Measurements from ENCODE around the gene KCTD13.
"Not testable (repeated sequence)": the region's sequence is repeated elsewhere in the genome, so short reads cannot be mapped to it uniquely, and the experiment has no call there.

KCTD13 gene

DNA sequence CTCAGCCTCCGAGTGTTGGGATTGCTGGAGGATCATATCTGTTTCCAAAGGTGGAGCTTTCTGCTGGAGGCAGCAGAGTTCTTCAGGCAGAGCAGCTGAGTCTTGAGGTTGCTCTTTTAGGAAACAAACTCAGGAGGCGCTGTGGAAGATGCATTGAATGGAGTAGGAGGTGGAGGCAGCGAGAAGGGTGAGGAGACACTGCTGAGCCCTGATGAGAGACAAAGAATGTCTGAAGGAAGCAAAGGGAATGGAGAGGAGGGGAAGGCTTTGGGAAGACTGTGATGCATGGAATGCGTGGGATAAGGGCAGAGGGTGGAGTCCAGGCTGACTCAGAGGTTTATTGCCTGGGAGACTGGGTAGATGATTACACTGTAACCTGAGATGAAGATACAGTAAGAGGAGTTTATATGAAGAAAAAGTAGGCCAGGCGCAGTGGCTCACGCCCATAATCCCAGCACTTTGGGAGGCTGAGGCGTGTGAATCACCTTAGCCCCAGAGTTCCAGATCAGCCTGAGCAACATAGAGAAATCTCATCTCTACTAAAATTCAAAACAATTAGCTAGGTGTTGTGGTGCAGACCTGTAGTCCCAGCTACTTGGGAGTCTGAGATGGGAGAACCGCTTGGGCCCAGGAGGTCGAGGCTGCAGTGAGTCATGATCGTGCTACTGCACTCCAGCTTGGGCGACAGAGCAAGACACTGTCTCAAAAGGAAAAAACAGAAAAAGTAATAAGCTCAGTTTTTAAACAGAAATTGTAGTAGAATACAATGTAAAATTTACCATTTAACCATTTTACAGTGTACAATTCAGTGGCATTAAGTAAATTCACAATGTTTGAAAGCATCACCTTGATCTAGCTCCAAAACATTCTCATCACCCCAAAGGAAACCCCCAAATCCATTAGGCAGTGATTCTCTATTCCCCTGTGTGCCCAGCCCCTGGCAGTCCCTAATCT, 18.1 kb upstream of the KCTD13 start:
- no peak for DNase-seq (ENCODE audit: low read depth)

GRCh38 chr16:29940656-29941055, 14.6 kb upstream of the KCTD13 start:
- no peak for DNase-seq (ENCODE audit: low read depth)

DNA sequence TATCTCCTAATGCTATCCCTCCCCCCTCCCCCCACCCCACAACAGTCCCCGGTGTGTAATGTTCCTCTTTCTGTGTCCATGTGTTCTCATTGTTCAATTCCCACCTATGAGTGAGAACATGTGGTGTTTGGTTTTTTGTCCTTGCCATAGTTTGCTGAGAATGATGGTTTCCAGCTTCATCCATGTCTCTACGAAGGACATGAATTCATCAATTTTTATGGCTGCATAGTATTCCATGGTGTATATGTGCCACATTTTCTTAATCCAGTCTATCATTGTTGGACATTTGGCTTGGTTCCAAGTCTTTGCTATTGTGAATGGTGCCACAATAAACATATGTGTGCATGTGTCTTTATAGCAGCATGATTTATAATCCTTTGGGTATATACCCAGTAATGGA, 5.7 kb upstream of the KCTD13 start:
- DNase-seq (ENCODE audit: low read depth): not testable (repeated sequence)

- no peak for DNase-seq (ENCODE audit: low read depth)
Measured at GRCh38 chr16:29927070-29927905, 1.3 kb upstream of the KCTD13 start.

- no peak for DNase-seq (ENCODE audit: low read depth)
Measured at GRCh38 chr16:29926711-29927052, 656 bp upstream of the KCTD13 start.

GRCh38 chr16:29925105-29925756, 795 bp downstream of the KCTD13 start:
- no peak for DNase-seq (ENCODE audit: low read depth)

DNA sequence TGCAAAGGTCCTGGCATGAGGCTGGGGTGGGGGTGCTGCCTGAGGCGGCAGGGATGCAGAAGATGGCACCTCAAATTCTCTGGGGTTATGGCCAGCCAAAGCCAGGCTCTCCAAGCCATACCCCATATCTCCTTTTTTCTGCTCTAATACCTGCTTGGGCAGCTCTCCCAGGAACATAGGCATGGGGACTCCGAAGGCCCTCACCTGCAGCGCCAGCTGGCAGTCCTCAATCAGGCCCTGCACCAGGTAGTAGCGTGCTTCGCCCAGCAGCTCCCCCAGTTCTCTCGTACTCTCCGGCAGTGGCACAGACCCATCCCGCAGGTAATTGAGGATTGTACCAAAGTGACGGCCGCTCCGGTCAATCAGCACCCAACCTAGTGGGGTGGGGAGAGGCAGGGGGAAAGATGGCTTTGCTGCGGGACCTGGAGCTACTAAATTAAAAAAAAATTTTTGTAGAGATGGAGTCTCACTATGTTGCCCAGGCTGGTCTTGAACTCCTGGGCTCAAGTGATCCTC, 3.0 kb downstream of the KCTD13 start:
- DNase-seq (ENCODE audit: low read depth): no peak

GRCh38 chr16:29922326-29922725, 3.7 kb downstream of the KCTD13 start:
- no peak for DNase-seq (ENCODE audit: low read depth)

DNA sequence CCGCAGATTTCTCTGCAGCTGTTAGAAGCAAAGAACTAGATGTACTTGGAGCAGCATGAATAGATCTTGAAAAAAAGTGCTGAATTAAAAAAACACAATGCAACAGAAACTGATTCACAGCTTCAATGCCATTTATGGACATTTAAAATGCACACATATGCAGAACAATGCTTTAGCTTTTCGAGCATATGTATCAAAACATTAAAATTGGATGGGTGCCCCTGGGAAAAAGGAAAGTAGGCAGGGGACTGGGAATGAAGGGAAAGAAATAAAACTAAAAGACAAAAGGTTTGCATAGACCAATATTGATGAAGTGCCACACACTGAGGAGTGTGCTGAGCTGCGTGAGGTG, 5.0 kb downstream of the KCTD13 start:
- DNase-seq (ENCODE audit: low read depth): no peak

DNA sequence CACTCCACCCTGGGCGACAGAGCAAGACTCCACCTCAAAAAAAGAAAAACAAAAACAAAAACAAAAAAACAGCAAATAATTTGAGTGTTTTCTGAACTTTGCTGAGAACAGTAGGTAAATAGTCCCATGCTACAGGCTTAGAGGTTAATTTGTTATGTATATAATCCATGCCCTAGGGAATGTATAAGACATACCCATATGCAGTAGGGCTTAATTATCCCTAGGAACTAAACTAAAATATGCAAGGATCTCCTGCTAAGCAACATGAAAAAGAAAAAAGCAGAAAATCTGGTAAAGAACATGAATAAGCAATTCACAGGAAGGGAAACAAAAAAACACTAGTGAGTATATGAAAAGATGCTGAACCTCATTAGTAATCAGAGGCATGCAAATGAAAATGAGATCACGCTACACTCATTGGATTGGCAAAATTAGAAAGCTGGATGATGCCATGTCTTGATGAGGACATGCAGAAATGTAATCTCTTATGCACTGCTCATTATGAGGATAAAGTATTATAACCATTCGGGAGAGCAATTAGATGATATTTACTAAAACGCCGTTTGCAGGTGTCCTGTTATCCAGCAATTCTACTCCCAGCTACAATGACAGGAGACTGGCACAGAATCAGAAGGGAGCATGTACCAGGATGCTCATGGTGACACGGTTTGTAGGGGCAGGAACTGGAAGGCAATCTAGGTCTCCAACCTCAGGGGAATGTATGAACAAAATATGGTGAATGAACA, 5.6 kb downstream of the KCTD13 start:
- DNase-seq (ENCODE audit: low read depth): no peak

GRCh38 chr16:29916979-29917378, 9.0 kb downstream of the KCTD13 start:
- no peak for DNase-seq (ENCODE audit: low read depth)

- no peak for DNase-seq (ENCODE audit: low read depth)
Measured at GRCh38 chr16:29915590-29916247, 10.3 kb downstream of the KCTD13 start.

GRCh38 chr16:29913514-29913913, 12.5 kb downstream of the KCTD13 start:
- DNase-seq (ENCODE audit: low read depth): no peak

DNA sequence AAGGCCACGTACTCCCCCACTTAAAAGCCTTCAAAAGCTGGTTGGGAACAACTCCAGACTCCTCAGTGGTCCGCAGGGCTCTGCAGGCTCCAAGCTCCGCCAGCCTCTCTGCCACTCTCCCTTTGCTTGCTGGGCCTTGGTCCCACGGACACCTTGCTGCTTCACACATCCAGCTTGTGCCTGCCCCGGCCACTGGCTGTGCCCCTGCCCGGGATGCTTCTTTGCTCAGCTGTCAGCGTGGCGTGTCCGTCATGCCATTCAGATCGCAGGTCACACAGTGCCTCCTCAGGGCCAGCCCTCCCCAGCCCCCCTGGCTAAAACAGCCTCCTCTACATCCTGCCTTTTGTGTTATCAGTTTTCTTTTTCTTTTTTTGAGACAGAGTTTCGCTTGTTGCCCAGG, 13.9 kb downstream of the KCTD13 start:
- no peak for DNase-seq (ENCODE audit: low read depth)

GRCh38 chr16:29911676-29912010, 14.4 kb downstream of the KCTD13 start:
- no peak for DNase-seq (ENCODE audit: low read depth)

DNA sequence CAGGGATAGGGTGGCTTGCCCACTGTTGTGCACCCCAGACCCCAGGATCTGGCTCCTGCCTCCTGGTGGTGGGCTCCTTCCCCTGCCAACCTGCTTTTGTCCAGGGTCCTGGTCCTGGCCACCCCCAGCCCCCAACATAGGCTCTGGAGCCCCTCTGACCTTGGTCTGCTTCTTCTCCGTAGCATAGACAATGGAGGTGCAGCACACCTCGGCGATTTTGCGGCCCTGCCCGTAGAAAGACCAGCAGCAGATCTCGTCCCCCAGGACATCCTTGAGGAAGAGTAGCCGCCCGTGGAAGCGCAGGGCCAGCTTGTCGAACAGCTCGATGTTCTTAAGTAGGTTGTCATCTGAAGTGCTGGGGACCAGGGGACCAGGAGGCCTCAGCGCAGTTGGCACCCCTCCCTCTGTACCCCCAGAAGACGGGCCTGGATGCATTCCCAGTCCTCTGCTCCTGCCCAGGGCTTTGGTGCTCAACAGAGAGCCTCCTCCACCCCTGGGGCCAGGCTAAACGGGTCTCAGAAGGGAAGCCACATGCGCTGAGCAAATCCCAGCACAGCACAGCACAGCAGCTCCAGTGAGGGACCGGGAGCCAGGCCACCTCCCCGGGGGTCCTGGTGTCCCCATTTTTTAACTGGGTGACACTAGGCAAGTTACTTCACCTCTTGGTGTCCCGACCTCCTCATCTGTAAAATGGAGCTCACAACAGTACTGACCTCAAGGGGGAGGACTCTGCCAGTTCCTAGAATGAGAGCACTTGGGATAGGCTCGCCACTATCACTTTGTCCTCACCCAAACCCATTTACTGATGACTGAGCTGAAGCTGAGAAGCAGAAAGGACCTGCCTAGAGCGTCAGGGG, 15.0 kb downstream of the KCTD13 start:
- DNase-seq (ENCODE audit: low read depth): no peak

DNA sequence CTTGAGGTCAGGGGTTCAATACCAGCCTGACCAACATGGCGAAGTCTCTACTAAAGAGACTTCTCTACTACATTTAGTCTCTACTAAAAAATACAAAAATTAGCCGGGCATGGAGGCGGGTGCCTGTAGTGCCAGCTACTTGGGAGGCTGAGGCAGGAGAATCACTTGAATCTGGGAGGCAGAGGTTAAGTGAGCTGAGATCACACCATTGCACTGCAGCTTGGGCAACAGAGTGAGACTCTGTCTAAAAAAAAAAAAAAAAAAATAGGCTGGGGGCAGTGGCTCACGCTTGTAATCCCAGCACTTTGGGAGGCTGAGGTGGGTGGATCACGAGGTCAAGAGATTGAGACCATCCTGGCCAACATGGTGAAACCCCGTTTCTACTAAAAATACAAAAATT, 16.2 kb downstream of the KCTD13 start:
- DNase-seq (ENCODE audit: low read depth): not testable (repeated sequence)

DNA sequence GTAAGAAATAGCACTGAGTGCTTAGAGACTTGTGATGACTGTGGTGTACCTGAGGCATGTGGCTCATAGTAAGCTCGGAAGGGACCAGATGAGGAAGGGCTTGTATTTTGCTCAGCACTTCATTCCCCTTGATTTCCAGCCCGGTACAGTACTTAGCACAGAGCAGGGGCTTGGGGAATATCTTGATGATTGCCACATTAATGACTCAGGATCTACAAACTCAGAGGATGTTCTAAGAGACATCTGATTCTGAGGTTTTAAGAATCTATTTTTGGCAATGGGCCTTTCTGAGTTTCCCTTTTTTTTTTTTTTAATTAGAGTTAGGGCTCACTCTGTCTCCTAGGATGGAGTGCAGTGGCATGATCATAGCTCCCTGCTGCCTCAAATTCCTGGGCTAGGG, 16.6 kb downstream of the KCTD13 start:
- DNase-seq (ENCODE audit: low read depth): no peak

GRCh38 chr16:29908719-29909220, 17.3 kb downstream of the KCTD13 start:
- DNase-seq (ENCODE audit: low read depth): no peak

- DNase-seq (ENCODE audit: low read depth): no peak
Measured at GRCh38 chr16:29907973-29908372, 18.1 kb downstream of the KCTD13 start.

All from stimulated activated CD8-positive, alpha-beta memory T cell treated with anti-CD3 and anti-CD28 coated beads, Interleukin-12 subunit alpha, Interleukin-12 subunit beta, amount 100 ng/mL, for 1 hour (primary cell).